ENCODE data around the gene DRC7.
"Not testable (repeated sequence)": the region's sequence is repeated elsewhere in the genome, so short reads cannot be mapped to it uniquely, and the experiment has no call there.

Gene DRC7

DNA sequence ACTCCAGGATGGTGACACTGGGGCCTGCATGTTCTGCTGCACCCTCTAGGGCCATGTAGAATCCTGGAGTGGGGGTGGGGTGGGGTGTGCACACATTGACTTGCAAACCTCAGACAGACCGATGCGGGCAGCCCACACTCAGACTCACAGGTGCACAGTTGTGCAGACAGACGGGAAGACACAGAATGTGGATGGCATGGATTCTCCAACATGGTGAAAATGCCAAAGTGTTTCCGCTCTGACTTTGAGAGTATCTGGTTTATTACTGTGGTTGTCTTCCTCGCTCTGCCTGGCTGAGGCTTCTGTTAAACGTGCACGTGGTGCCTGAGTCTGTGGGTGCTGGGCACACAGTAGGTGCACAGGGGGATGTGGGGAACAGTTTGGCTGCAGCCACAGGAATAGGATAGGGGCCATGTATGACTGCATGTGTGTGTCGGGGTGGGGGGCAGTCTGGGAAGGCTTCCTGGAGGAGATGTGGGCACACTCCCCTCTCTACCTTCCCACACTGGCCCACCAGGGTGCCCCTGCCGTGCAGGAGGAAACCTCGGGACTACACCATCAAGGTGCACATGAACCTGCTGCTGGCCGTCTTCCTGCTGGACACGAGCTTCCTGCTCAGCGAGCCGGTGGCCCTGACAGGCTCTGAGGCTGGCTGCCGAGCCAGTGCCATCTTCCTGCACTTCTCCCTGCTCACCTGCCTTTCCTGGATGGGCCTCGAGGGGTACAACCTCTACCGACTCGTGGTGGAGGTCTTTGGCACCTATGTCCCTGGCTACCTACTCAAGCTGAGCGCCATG lies 35.5 kb upstream of the DRC7 start:
- in situ Hi-C loops (cut with HindIII; ENCODE audit: low pct_ligation_motif_present, low pct_unique_long_range_greater_than_20kb, low sequenced_read_pairs): no loop called here
- DNase-seq: no peak

GRCh38 chr16:57660715-57661463 lies 33.7 kb upstream of the DRC7 start:
- in situ Hi-C loops (cut with HindIII; ENCODE audit: low pct_ligation_motif_present, low pct_unique_long_range_greater_than_20kb, low sequenced_read_pairs): no loop called here
- no peak for DNase-seq

DNA sequence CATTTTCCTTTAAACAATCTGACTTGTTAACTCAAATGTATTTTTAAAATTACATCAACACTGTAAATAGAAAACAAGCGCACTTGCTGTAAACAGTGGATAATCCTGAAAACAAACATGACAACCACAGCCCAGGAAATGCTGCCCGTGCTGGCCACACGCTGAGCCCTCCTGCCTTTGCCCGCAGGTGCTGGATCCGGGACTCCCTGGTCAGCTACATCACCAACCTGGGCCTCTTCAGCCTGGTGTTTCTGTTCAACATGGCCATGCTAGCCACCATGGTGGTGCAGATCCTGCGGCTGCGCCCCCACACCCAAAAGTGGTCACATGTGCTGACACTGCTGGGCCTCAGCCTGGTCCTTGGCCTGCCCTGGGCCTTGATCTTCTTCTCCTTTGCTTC lies 33.1 kb upstream of the DRC7 start:
- in situ Hi-C loops (cut with HindIII; ENCODE audit: low pct_ligation_motif_present, low pct_unique_long_range_greater_than_20kb, low sequenced_read_pairs): no loop called here
- DNase-seq: no peak

DNA sequence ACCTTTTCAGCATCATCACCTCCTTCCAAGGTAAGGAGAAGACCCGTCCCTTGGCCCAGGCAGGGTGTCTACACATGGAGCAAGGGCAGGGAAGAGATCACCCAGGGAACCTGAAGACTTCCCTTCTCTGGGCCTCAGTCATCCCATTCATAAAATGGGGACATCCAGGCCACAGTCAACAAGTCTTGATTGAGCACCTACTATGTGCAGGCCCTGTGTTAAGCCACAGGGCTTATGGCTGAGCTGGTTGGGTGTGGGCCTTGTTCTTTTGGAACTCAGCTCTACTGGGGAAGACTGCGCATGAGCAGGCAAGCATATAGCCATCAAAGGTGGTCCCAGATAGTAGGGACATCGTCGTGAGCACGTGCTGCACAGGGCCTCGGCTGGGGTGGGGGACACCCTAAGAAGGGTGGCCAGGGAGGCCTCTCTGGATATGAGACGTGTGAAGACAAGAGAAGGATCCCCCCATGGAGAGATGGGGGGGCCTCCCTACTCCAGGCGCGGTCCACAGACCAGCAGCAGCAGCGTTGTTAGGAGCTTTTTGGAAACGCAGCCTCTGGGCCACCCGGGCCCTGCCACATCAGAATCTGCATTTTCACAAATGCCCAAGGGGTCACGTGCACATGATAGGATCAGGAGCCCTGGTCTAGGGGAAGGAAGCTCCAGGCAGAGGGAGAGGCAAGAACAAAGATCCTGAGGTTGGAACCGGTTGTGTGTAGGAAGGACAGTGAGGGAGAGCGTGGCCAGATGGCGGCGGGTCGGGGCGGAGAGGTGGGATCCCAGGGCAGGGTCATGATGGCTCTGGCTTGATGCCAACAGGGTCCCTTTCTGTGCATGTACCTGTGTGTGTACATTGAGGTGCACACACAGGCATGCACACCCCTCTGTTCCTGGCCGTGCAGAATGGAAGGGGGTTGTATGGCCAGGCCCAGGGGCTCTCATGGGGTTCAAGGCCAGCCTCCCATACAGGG lies 32.4 kb upstream of the DRC7 start:
- in situ Hi-C loops (cut with HindIII; ENCODE audit: low pct_ligation_motif_present, low pct_unique_long_range_greater_than_20kb, low sequenced_read_pairs): no loop called here
- no peak for DNase-seq

DNA sequence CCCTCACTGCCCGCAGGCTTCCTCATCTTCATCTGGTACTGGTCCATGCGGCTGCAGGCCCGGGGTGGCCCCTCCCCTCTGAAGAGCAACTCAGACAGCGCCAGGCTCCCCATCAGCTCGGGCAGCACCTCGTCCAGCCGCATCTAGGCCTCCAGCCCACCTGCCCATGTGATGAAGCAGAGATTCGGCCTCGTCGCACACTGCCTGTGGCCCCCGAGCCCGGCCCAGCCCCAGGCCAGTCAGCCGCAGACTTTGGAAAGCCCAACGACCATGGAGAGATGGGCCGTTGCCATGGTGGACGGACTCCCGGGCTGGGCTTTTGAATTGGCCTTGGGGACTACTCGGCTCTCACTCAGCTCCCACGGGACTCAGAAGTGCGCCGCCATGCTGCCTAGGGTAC lies 31.2 kb upstream of the DRC7 start:
- no peak for DNase-seq
- in situ Hi-C loops (cut with HindIII; ENCODE audit: low pct_ligation_motif_present, low pct_unique_long_range_greater_than_20kb, low sequenced_read_pairs): no loop called here

- in situ Hi-C loops (cut with HindIII; ENCODE audit: low pct_ligation_motif_present, low pct_unique_long_range_greater_than_20kb, low sequenced_read_pairs): no loop called here
- DNase-seq: no peak
Measured at GRCh38 chr16:57663917-57664661, 30.5 kb upstream of the DRC7 start.

DNA sequence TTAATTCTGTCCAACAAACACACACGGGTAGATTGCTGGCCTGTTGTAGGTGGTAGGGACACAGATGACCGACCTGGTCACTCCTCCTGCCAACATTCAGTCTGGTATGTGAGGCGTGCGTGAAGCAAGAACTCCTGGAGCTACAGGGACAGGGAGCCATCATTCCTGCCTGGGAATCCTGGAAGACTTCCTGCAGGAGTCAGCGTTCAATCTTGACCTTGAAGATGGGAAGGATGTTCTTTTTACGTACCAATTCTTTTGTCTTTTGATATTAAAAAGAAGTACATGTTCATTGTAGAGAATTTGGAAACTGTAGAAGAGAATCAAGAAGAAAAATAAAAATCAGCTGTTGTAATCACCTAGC lies 30.0 kb upstream of the DRC7 start:
- DNase-seq: no peak
- in situ Hi-C loops (cut with HindIII; ENCODE audit: low pct_ligation_motif_present, low pct_unique_long_range_greater_than_20kb, low sequenced_read_pairs): no loop called here

DNA sequence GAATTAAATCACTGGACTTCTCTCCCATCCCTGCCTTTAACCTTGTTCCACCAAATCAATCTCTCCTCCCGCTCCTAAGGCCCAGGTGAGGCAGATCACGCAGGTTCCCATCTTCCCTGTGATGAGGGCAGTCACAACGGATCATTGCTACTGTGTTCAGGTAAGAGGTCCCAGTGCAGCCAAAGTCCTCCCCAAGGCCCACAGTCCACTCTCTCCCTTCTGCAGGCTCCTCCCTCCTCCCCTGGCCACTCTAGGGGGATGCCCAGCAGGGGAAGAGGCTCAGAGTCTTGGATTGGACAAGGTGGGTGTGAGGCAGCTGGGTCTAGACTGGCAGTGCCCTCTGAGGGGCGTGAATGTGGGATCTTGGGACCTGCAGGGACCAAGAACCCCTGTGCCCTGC lies 29.1 kb upstream of the DRC7 start:
- DNase-seq: no peak
- in situ Hi-C loops (cut with HindIII; ENCODE audit: low pct_ligation_motif_present, low pct_unique_long_range_greater_than_20kb, low sequenced_read_pairs): no loop called here

GRCh38 chr16:57666353-57667047 lies 28.1 kb upstream of the DRC7 start:
- no peak for DNase-seq
- in situ Hi-C loops (cut with HindIII; ENCODE audit: low pct_ligation_motif_present, low pct_unique_long_range_greater_than_20kb, low sequenced_read_pairs): no loop called here

DNA sequence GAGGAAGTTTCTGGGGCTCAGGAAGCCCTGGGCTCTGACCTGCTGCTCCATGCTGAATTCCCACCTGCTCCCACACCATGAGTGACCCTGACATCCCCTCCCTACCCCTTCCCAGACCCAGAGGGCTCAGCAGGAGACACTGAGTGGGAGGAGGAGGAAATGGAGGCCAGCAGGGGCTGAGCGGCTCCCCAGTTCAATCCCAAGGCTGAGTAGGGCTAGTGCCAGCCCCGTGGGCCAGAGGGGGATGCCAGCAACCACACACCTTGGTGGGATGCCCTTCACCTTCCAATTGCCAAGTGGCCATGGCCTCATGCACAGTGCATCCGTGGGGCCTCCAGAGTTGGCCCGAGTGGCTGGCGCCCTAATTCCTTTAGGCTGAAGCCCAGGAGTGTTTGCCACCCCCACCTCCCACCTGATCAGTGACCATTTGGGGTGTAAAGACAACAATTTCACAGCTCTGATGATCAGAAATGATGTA lies 27.5 kb upstream of the DRC7 start:
- in situ Hi-C loops (cut with HindIII; ENCODE audit: low pct_ligation_motif_present, low pct_unique_long_range_greater_than_20kb, low sequenced_read_pairs): no loop called here
- DNase-seq: no peak

GRCh38 chr16:57667526-57668262 lies 26.9 kb upstream of the DRC7 start:
- no peak for DNase-seq
- in situ Hi-C loops (cut with HindIII; ENCODE audit: low pct_ligation_motif_present, low pct_unique_long_range_greater_than_20kb, low sequenced_read_pairs): no loop called here

GRCh38 chr16:57668263-57668571 lies 26.4 kb upstream of the DRC7 start, which contains the start of gene ADGRG3:
Gene ADGRG3, plus strand, starts transcription at chr16:57668306. Its CDS starts 42 bp downstream, at chr16:57668348.
- in situ Hi-C loops (cut with HindIII; ENCODE audit: low pct_ligation_motif_present, low pct_unique_long_range_greater_than_20kb, low sequenced_read_pairs): no loop called here
- DNase-seq: no peak

DNA sequence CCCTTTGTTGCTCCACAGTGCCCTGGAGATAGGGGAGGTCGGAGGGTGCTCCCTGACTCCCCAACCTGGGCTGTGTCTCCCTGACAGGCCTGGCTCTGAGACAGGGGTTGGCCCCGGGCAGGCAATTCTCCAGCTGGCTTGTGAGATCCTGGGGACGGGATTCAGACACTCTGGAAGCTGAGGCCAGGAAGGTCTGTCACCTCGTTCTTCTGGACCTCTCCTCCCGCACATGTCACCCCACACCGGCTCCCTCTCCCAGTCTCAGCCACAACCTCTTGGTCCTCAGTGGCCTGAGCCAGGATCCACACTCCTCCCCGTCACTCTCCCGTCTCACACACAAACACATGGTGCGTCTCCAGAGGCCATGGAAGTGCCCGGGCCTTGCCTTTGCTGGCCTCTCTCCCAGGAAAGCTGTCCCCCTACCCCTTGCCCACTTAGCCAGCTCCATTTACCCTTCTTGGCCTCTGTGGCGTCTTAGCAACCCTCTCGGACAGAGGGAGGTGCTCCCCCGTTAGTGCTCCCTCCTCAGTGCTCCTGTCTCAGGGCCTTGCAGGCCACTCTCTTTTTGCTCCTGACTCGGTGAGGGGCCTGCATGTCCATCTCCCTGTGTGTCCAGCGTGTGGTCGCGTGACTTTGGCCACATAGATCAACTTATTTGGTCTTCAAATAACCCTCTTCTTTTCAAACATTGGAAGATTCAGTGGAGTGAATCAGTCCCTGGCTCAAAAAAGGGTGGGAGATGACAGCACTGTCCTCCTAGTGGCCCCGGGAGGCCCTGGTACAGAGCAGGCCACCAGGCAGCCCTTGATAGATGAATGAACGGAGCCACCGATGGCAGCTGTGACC lies 25.8 kb upstream of the DRC7 start:
- in situ Hi-C loops (cut with HindIII; ENCODE audit: low pct_ligation_motif_present, low pct_unique_long_range_greater_than_20kb, low sequenced_read_pairs): no loop called here
- DNase-seq: no peak

DNA sequence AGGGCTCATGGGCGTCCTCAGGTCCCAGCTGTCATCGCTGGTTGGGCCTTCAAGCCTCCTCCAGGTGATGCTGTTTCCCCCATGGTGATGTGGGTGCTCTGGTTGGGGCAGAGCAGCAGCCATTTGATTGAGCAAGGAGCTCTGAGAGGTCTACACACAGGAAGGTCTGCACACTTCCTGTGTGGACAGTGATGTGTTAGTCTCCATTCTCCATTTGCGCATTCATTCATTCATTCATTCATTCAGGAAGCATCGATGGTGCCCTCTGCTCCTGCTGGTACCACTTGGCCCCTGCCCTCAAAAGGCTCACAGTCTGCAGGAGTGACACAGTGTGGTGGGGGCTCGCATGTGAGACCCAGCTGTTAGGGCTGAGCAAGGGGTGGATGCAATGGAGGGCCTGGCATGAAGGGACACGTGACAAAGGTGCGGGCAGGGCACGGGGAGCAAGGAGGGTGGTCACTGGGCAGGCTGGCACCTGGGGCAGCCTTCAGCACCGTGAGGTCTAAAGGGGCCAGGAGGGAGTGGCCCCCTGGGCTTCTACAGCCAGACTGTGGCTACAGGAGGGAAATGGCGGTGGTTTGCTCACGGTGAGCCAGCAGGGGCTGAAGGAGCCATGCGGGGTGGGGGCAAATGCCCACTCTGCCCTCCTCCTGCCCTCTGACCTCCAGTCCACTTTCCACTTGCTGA lies 25.0 kb upstream of the DRC7 start:
- no peak for DNase-seq
- in situ Hi-C loops (cut with HindIII; ENCODE audit: low pct_ligation_motif_present, low pct_unique_long_range_greater_than_20kb, low sequenced_read_pairs): no loop called here

DNA sequence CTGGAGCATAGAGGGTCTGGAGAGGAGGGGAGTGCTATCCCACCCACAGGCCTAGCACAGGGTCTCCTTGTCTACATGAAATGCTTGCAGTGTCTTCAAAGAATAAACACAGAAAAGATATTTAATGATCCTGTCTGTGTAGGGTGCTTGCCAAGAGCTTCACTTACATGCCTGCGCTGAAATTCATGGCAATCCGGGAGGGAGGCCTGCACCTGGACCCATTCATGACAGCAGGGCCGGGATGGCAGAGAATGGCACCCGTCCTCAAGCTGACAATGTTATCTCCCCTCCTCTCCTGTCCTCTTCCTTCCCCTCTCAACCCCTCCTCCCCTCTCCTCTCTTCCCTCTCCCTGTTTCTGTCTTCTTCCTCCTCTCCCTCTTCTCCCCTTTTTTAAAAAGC lies 24.4 kb upstream of the DRC7 start:
- in situ Hi-C loops (cut with HindIII; ENCODE audit: low pct_ligation_motif_present, low pct_unique_long_range_greater_than_20kb, low sequenced_read_pairs): no loop called here
- DNase-seq: no peak

- DNase-seq; in situ Hi-C loops (cut with HindIII; ENCODE audit: low pct_ligation_motif_present, low pct_unique_long_range_greater_than_20kb, low sequenced_read_pairs): not testable (repeated sequence)
Measured at GRCh38 chr16:57671451-57671850, 23.2 kb upstream of the DRC7 start.
